Measurements from ENCODE around the gene SEC24C.
"Not testable (repeated sequence)": the region's sequence is repeated elsewhere in the genome, so short reads cannot be mapped to it uniquely, and the experiment has no call there.

Gene SEC24C, protein sequence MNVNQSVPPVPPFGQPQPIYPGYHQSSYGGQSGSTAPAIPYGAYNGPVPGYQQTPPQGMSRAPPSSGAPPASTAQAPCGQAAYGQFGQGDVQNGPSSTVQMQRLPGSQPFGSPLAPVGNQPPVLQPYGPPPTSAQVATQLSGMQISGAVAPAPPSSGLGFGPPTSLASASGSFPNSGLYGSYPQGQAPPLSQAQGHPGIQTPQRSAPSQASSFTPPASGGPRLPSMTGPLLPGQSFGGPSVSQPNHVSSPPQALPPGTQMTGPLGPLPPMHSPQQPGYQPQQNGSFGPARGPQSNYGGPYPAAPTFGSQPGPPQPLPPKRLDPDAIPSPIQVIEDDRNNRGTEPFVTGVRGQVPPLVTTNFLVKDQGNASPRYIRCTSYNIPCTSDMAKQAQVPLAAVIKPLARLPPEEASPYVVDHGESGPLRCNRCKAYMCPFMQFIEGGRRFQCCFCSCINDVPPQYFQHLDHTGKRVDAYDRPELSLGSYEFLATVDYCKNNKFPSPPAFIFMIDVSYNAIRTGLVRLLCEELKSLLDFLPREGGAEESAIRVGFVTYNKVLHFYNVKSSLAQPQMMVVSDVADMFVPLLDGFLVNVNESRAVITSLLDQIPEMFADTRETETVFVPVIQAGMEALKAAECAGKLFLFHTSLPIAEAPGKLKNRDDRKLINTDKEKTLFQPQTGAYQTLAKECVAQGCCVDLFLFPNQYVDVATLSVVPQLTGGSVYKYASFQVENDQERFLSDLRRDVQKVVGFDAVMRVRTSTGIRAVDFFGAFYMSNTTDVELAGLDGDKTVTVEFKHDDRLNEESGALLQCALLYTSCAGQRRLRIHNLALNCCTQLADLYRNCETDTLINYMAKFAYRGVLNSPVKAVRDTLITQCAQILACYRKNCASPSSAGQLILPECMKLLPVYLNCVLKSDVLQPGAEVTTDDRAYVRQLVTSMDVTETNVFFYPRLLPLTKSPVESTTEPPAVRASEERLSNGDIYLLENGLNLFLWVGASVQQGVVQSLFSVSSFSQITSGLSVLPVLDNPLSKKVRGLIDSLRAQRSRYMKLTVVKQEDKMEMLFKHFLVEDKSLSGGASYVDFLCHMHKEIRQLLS

DNA sequence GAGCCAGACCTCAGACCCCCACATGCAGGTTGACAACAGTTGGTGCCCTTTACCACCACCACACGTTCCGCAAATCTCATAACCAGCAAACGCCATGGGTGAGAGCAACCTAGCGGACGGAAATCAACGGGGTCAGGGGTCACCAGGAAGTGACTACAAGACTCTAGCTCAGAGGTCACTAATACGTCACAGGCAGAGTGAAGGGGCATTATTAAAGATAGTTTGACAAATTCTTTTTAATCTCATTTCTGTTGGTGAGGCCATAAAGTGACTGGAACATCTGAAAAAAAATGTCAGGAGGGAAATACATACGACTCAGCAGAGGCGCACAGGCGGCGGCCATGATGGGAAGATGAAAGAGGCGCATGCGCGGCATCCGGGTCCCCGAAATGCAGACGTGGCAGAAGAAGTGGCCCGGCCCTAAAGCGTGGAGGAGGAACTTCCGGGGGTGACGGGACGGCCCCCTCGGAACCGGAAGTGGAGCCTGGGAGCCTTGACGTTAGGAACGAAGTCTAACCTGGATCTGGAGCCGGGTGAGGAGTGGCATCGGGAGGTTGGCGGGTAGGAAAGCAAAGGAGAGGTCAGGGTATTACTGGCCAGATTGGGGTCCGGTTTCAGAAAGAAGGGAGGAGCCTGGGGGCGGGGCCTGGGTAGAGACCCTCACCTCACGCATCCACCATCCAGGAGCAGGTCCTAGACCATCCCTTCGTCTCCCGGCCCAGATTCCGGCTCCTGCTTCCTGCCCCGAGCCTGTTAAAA, at the start of gene SEC24C:
TSS of gene SEC24C (plus strand) at position 468 of the 759 bp plus-strand sequence. CDS start 2,461 bp downstream, outside the sequence.
- DNase-seq = peak; percentile 42 to 98 (median 92)

DNA sequence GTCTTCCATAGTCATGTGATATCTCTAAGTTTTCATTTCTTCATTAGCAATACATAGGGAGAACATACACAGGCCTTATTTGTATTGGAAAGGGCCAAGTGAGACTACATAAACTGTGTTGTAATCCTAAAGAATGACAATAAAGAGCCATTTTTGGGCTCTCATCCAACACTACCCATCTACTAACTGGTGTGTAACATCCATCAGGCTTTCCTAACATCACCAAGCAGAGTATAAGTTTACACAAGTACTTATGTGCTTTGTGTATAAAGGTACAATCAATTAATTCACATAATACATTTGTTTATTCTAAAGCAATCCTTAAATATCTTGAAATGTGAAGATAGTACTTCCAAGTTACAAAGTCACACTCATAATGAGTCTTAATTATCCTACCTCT, 48.9 kb upstream of the SEC24C start:
- not testable (repeated sequence) for DNase-seq

DNA sequence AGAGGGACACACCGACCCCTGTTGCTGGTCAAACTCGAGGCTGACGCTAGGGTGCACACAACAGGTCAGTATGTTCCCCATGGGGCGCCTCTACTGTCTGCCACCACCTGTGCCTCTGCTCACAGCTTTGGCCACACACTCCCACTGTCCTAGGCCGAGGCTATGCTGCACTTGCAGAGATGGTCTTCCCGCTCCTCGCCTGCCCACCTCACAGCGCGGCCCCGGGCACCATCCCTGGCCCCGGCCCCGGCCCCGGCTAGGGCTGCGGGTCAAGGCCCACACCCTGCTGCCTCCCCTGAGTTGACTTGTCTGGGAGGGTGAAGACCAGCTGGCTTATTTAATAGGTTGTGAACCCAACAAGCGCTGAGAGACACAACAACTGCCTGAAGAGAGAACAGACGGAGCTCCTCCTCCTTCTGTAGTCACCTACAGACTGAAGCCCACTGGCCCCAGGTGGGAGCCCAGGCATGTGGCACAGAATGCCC, 46.5 kb upstream of the SEC24C start, which contains the start of gene AGAP5:
TSS of gene AGAP5 (minus strand) at position 435 of the 485 bp plus-strand sequence. CDS start at position 81, 354 bp downstream.
- DNase-seq = not testable (repeated sequence)

DNA sequence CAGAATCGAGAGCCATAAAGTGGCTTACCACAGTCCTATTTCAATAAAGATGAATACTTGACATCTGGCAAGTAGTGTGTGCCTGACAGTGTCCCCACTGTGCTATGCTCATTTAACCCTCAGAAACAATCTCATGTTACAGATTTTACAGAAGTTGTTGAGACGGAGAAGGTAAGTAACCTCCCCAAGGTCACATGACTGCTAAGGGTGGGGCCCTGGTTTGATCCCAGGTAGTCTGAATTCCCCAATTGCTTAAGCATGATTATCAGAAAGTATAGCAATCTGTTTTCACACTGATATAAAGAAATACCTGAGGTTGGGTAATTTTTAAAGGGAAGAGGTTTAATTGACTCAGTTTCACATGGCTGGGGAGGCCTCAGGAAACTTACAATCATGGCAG, 45.4 kb upstream of the SEC24C start:
- DNase-seq = not testable (repeated sequence)

DNA sequence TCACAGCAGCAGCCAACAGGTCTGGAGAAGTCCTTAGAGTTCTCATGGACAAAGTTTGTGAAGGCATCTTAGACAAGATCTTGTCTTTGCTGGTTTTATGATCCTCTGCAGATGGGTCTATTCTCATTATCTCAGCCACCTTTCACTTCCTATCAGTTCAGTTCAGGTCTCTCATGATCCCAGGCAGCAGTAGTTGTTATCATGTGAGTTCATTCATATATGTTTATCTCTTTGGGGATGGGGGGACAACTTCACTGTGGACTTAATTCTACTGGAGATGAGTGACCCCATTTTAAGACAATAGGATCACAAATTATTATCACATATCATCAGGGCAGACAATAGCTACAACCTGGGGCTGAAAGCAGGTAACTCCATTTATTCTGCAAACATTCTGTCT, 40.2 kb upstream of the SEC24C start:
- DNase-seq = not testable (repeated sequence)

DNA sequence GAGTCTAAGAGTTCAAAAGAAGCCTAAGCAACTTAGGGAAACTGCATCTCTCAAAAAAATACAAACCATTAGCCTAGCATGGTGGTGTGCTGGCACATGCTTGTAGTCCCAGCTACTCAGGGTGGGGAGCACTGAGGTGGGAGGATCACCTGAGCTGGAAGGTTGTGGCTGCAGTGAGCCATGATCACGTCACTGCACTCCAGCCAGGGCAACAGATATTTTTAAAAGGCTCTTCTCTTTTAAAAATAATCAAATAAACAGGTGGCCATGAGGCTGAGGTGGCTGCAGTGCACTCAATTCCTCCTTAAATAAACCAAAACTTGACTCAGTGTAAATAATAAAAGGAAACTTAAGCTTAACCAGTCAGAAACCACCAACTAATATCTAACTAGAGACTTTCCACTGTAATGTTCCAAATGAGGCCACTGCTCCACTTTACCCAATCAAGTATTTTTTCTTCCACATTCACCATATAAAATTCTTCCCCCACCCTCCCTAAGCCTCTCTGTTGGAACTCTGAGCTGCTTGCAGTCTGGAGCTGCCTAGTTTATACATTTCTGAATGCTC, 38.6 kb upstream of the SEC24C start:
- not testable (repeated sequence) for DNase-seq

DNA sequence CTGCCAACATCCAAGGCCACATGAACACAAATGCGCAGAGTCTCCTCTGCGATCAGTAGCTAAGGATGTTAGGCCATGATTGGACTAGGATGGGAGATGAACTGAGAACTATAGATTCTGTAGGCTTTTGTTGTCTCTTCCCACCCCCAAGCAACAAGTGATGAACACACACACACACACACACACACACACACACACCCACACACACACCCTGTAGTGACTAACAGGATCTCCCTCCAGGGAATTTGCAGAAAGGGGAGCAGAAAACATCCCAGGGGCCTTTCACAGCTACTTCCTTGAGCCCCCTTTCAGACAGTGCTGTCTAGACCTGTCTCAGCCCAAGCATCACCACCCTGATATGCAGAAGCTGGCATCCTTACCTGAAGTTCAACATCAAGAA, 37.7 kb upstream of the SEC24C start:
- not testable (repeated sequence) for DNase-seq

DNA sequence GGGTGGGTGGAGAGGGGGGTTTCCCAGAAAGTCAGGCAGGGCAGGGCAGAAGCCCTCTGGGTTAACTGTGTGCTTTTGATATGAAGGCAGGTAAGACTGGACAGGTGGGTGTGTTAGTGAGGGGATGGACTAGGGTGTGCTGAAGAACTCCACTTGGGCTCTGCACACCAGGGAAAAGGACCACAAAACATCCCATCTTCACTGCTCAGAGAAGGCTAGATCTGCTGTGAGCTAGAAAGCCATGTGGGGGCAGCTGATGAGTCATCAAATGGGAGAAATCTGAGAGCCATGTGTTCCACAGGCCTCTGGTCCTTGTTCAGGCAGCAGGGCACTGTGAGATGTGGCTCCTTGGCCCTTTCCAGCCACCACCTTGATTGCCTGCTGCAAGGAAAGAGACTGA, 36.5 kb upstream of the SEC24C start:
- not testable (repeated sequence) for DNase-seq

DNA sequence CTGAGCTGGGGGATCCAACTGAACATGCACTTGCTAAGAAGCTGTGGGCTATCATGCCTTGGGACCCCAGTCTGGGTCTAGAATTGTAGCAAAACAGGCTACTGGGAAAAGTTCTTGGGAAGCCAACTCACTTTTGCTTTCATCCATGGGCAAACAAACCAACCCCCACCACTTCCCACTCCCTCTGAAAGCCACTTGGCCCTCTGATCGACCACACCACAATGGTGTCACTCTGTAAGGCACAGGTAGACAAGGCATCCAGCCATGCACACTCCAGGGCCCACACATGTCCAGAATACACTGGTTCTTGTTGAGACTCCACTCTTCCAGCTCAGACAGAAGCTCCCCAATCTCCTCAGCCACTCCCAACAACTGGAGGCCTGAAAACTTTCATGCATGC, 36.0 kb upstream of the SEC24C start:
- DNase-seq = not testable (repeated sequence)

DNA sequence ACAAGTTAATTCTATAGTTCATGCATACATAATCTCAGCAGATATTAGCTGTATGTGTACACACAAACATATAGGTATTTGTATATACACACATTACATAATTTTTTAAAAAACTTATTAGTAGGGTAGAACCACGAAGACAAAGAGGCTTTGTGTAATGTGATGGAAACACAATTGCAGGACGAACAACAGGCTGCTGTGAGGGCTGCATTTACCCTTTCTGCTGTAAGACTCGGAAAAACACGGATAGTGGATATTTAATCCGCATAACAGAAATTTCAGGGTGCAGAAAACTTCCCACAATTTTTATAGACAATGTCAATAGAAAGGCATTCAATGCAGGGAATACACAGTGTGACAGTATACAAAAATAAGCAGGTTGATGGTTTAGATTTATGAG, 32.5 kb upstream of the SEC24C start:
- DNase-seq = peak in 1 of 58 donors; percentile 26

DNA sequence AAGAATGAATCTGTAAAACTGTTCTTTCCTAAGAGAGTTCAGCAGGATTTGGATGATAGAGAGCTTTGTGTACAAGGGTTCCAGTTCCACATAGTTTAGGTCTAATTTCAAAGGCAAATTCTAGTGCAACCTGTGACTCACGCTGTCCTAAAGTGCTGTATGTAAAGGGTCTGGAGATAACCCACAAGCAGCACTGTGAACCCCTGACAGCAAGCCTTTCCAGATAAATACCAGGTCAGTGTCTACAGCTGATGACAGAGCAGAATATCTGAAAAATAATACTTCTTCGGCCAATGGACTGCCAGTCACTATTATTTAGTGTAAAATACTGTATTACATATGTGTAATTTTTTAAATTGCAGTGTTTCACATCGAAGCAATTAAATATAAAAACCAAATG, 30.3 kb upstream of the SEC24C start:
- DNase-seq = not testable (repeated sequence)

DNA sequence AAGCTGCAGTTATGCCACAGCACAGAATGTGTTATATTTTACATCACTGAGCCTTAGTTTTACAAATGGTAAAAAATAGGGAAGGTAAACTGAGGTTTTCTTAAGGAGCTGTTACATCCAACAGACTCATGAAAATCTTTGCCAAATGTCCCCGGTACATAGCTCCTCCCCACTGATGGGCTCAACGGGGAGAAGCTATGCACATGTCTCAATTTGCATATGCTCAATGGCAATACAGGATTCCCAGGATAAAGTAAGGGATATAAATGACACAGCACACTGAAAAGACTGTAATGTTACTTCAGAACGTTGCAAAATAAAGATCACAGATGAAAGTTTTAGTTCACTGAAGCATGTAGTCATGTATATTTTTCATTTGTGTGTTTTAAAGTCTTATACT, 29.7 kb upstream of the SEC24C start:
- not testable (repeated sequence) for DNase-seq

DNA sequence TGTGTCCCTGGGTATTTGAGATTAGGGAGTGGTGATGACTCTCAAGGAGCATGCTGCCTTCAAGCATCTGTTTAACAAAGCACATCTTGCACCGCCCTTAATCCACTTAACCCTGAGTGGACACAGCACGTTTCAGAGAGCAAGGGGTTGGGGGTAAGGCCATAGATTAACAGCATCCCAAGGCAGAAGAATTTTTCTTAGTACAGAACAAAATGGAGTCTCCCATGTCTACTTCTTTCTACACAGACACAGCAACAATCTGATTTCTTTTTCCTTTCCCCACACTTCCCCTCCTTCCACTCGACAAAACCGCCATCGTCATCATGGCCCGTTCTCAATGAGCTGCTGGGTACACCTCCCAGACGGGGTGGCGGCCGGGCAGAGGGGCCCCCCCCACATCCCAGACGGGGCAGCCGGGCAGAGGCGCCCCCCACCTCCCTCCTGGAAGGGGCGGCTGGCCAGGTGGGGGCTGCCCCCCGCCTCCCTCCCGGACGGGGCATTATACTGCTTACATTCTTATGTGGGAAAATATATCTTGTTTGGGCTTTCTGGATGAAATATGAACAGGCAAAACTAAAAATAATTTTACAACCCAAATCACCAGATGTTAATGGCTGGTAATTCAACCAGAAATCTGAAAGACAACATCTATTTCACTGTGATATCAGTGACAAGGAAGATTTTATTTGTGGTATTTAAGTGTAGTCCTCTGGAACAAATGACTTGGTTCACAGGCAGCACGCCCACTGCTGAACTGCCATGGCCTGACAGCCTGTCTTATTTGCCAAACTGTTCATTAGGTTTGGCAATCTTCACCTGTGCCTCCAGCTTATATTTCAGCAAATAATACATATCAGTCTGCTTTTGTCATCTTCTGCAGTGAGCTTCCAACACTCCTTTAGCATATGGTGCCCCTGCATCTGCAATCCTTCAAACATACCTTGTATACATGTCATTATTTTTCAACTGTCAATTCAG, 28.7 kb upstream of the SEC24C start:
- not testable (repeated sequence) for DNase-seq

DNA sequence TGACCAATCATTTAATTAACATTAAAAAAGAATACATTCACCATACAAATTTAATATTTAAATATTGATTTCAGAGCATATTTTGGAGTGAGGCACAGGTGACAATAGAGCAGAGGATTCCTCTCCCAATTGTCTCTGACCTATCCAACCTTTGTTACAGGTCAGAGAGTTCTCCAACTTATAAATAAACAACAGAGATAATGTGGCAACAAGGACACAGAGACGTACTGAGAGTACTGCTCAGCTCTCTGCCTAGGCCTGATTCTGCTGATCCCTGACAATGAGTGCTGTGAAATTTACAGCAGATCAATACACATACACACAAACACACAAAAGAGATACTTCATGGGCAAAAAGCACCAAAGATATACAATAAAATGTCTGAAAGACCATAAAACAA, 27.9 kb upstream of the SEC24C start:
- no peak for DNase-seq

DNA sequence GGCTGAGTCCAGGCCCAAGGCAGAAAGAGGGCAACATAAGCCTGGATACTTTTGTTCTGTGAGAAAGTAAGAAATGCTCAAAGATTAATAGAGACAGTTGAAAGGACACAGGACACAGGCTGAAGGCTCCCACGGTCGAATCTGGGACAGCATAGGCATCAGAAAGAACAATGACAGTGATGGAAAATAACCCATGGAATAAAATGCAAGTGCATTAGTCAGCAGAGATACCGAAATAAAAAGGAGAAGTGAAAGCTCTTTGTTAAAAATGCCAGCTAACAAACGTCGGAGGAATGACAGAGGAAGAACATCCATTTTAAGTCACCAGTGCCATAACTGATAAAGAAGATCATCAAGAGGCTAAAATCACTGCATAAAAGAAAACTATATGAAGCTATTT, 26.6 kb upstream of the SEC24C start:
- DNase-seq = peak in 3 of 58 donors; percentile 0 to 24 (median 14)

DNA sequence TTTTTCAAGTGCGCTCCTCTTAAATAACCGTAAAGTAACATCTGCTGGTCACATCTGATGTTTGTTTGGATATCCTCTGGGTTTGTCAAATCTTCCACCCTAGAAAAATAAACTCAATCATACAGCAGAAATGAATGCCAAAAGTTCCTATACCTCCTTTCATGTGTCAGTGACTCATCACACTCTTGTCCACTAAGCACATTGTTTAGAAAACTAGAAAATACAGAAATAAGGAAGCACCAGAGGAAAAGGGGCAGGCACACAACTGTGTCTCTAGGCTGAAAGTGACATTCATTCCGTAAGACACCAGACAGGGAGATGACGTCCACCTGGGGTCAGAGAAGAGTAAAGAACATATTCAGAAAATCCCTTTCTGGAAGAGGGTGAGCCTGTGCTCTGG, 23.6 kb upstream of the SEC24C start:
- DNase-seq = not testable (repeated sequence)

DNA sequence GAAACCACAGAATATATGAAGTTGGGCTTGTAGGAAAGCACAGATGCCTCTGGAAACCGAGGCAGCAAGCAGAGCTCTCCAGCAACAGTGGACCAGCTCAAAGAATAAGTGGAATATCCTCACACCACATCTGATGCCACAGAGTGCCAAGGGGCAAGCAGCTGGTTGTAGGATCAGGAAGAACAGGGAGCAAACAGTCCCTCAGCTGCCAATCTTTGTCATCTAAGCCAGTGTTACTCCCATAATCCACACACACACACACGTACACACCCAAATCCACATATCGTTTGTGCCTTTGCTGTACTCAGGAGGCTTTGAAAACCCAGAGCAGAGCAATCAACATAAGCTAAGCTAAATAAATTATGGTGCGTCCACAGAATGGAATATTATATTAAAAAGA, 20.7 kb upstream of the SEC24C start:
- DNase-seq = no peak

DNA sequence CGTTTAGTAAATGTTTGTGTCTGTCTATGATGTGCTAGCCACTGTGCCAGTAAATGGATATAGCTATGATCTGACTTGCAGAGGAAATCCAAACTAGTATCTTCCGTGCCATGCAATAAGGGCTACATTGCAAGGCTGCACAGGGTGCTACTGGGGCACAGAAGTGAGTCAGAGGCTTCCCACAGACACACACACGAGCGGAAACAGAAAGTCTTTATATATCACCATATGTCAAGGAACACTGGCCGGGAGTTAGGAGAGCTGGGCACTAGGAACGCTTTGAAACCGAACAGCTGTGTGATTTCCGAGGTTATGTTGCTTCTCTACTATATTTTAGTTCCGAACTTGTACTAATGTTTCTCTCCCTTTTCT, 14.4 kb upstream of the SEC24C start:
- DNase-seq = peak in 2 of 58 donors; percentile 21 to 50

Measured in anterior cingulate cortex (tissue), 58 donors.